Colonic mucosa (tissue), 4 donors: Measurements from ENCODE around the gene EMILIN2. TPM values are rescaled to one million over a fixed set of nuclear protein-coding genes. Genes with fewer than 3 reads are reported as not detected.

ENCODE experiments used
- DNase-seq: peaks from one replicate; pipeline ENCODE4 v3.0.0-alpha.2; 2020
- H3K27ac ChIP-seq: fragments of 200-600 bp; one replicate; pipeline ENCODE4 v1.8.0; 2021
- H3K27me3 ChIP-seq: fragments of 200-600 bp; one replicate; pipeline ENCODE4 v1.8.0; 2021
- H3K36me3 ChIP-seq: fragments of 200-600 bp; one replicate; pipeline ENCODE4 v1.8.0; 2021
- H3K4me1 ChIP-seq: fragments of 200-600 bp; one replicate; pipeline ENCODE4 v1.8.0; 2021; ENCODE audit warnings: mild to moderate bottlenecking
- H3K4me3 ChIP-seq: fragments of 200-600 bp; one replicate; pipeline ENCODE4 v1.8.0; 2021
- H3K9ac ChIP-seq, 2 donors: one replicate each; pipeline ENCODE4 v1.7.0; 2013; ENCODE audit warnings: control low read depth in 2 of 2, low read depth in 2 of 2, low read length in 2 of 2
- H3K9me3 ChIP-seq: fragments of 200-600 bp; one replicate; pipeline ENCODE4 v1.8.0; 2021
- CTCF ChIP-seq: fragments of 200-600 bp; IDR thresholded peaks from one replicate; pipeline ENCODE4 v1.8.0; 2022; ENCODE audit warnings: antibody characterized with exemption, mild to moderate bottlenecking
- intact Hi-C: fragments of 100-400 bp; cut with DNase I; formaldehyde crosslinking; loops from one replicate; pipeline ENCODE4 v1.14.1; 2022
- total RNA-seq, 2 donors: library from RNA; stranded (reverse); fragmentation: NEBNext Ultra II Directional in 1 of 2; extraction: Animal tissue kit (Norgen Biotek cat#: 25700) in 1 of 2; gene quantifications; one replicate each; pipeline ENCODE4 v1.2.1, GENCODE V29; 2021
- donor health status: healthy.
- donor health status: DM: no; HTN: no; CAD: no.
- donor health status: DM: no; HTN: no; CAD: no.

EMILIN2 gene
- total RNA-seq, 2 donors from 2014 or later = 17.0 to 23.2 TPM

DNA sequence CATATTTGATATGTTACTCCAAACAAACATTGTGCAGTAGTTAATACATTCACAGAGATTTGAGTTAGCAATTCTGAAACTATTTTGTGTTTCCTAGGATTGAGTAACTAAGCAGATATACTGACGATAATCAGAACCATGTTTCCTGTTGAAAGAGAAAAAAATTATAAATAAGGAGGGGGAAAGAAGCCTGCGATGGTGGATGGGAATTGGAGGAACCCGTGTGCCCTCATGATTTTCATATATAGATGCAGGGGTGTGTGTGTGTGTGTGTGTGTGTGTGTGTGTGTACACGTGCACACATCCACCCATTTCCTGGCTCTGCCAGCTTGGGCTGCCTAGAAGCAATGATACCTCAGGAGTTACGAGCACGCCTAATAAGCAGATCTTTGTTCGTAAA, 109.2 kb downstream of the EMILIN2 start:
- Histone ChIP-seq H3K9ac (no peak overlapping the region), H3K27ac (no peak overlapping the region), H3K27me3 (no peaks in the 10 kb centered on the region), H3K4me1 (no peaks in the 10 kb centered on the region), H3K4me3 (no peak overlapping the region), H3K9me3 (no peaks in the 10 kb centered on the region), H3K36me3 (no peaks in the 10 kb centered on the region)
- no peak for TF ChIP-seq CTCF
- intact Hi-C loops = no loop called here
- DNase-seq = no peak

GRCh38 chr18:2958819-2959298, 112.1 kb downstream of the EMILIN2 start:
- Histone ChIP-seq H3K4me3 (no peak overlapping the region), H3K36me3 (no peaks in the 10 kb centered on the region), H3K27ac (peak overlapping the region; percentile 21), H3K9ac (no peak overlapping the region), H3K27me3 (no peaks in the 10 kb centered on the region), H3K9me3 (no peaks in the 10 kb centered on the region), H3K4me1 (no peaks in the 10 kb centered on the region)
- no peak for TF ChIP-seq CTCF
- DNase-seq = no peak
- intact Hi-C loops = no loop called here

DNA sequence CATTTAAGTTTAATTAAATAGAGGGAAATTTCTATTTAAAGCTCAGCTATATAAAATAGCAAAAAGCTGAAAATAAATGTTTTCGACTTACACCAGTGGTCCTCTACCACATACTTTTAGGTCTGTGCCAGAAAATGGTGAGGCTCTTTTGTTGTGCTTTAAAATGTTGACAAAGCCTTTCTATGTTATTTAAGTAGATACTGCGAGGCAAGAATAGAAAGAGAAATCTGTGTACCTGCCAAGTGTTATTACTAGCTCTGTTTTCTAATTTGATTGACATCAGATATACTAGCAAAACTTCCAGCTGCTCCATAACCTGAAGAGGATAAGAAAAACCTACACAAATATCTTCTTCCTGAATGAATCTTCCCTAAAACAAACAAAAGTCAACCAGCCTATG, 112.5 kb downstream of the EMILIN2 start:
- Histone ChIP-seq H3K4me1 (no peaks in the 10 kb centered on the region), H3K36me3 (no peaks in the 10 kb centered on the region), H3K27ac (peak overlapping the region; percentile 22), H3K9me3 (no peaks in the 10 kb centered on the region), H3K27me3 (no peaks in the 10 kb centered on the region), H3K4me3 (no peak overlapping the region), H3K9ac (no peak overlapping the region)
- intact Hi-C loops = no loop called here
- no peak for DNase-seq
- TF ChIP-seq CTCF = no peak

GRCh38 chr18:2960983-2961696, 114.3 kb downstream of the EMILIN2 start:
- Histone ChIP-seq H3K36me3 (no peaks in the 10 kb centered on the region), H3K4me3 (no peak overlapping the region), H3K27me3 (no peaks in the 10 kb centered on the region), H3K9me3 (no peaks in the 10 kb centered on the region), H3K4me1 (no peaks in the 10 kb centered on the region), H3K9ac (peak overlapping the region; percentile 8 to 41), H3K27ac (peak overlapping the region; percentile 63)
- no peak for TF ChIP-seq CTCF
- DNase-seq = no peak
- intact Hi-C loops = no loop called here

DNA sequence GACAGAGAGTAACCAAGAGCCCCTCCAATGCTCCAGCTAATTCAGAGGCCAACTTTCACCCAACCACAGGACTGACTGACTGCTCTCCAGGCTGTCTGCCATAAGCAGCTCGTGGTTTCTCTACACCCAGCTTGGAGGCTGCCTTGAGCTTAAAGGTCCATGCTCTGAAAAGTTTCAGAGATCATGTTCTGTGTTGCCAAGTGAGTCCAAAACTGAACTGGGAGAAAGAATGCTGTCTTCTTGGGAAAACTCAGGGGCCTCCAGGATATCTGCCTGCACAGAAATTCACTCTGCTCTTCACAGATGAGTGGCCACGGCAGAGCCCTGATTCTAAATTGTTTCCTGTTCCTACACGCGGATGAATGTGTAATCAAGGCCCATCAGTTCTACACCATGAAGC, 115.0 kb downstream of the EMILIN2 start:
- no peak overlapping the region for H3K4me3 ChIP-seq
- peak overlapping the region; percentile 63 for H3K27ac ChIP-seq
- intact Hi-C loops = no loop called here
- H3K27me3 ChIP-seq = no peaks in the 10 kb centered on the region
- H3K36me3 ChIP-seq = no peaks in the 10 kb centered on the region
- no peaks in the 10 kb centered on the region for H3K9me3 ChIP-seq
- peak overlapping the region; percentile 8 to 41 for H3K9ac ChIP-seq
- no peaks in the 10 kb centered on the region for H3K4me1 ChIP-seq
- no peak for TF ChIP-seq CTCF
- DNase-seq = no peak
